HCEC 1CT (cell line): ENCODE results near the gene BATF.

Source experiments
- DNase-seq: peaks from one replicate; pipeline ENCODE4 v3.0.0-alpha.2; 2017

BATF gene

GRCh38 chr14:75501080-75501479 is 21.2 kb upstream of the BATF start:
- no peak for DNase-seq

GRCh38 chr14:75504411-75504810 is 17.9 kb upstream of the BATF start:
- DNase-seq: no peak

GRCh38 chr14:75506930-75507329 is 15.3 kb upstream of the BATF start:
- no peak for DNase-seq

GRCh38 chr14:75510547-75510946 is 11.7 kb upstream of the BATF start:
- no peak for DNase-seq

GRCh38 chr14:75511201-75511600 is 11.1 kb upstream of the BATF start:
- DNase-seq: no peak

- no peak for DNase-seq
These were observed 8.2 kb upstream of the BATF start for GRCh38 chr14:75513911-75514672.

GRCh38 chr14:75514673-75515628 is 7.3 kb upstream of the BATF start:
- peak; percentile 15 for DNase-seq

- DNase-seq: no peak
These were observed 6.7 kb upstream of the BATF start for GRCh38 chr14:75515629-75515996.

- DNase-seq: peak; percentile 45
These were observed 3.6 kb upstream of the BATF start for GRCh38 chr14:75518625-75519024.

GRCh38 chr14:75519394-75519793 is 2.9 kb upstream of the BATF start:
- DNase-seq: no peak

GRCh38 chr14:75519826-75520728 is 2.2 kb upstream of the BATF start:
- DNase-seq: peak; percentile 68

- no peak for DNase-seq
These were observed 1.4 kb upstream of the BATF start for GRCh38 chr14:75520852-75521251.

- DNase-seq: no peak
These were observed 662 bp upstream of the BATF start for GRCh38 chr14:75521415-75522199.

GRCh38 chr14:75522983-75523318 is 682 bp downstream of the BATF start:
- DNase-seq: no peak

- DNase-seq: peak; percentile 51
These were observed 1.5 kb downstream of the BATF start for GRCh38 chr14:75523771-75524171.

GRCh38 chr14:75525969-75526368 is 3.7 kb downstream of the BATF start:
- DNase-seq: no peak

GRCh38 chr14:75527449-75528163 is 5.3 kb downstream of the BATF start:
- no peak for DNase-seq

- DNase-seq: no peak
These were observed 9.0 kb downstream of the BATF start for GRCh38 chr14:75531256-75531655.

GRCh38 chr14:75531660-75532317 is 9.5 kb downstream of the BATF start:
- DNase-seq: peak; percentile 25

GRCh38 chr14:75533791-75534555 is 11.7 kb downstream of the BATF start:
- no peak for DNase-seq
